A172 (cell line): ENCODE measurements around the gene TAGLN. TPM values are rescaled to one million over a fixed set of nuclear protein-coding genes. Genes with fewer than 3 reads are reported as not detected.

ENCODE experiments used
- DNase-seq: peaks from one replicate; pipeline ENCODE4 v3.0.0-alpha.2; 2015; ENCODE audit warnings: low spot score
- total RNA-seq: library from RNA; depleted of rRNA; stranded (reverse); fragments of >200 nt; shearing (Covaris generic); gene quantifications from 2 replicates; pipeline ENCODE4 v1.2.3, GENCODE V29; 2014

TAGLN gene
- total RNA-seq, 1 experiment from 2014 or later: 48.3 TPM

DNA sequence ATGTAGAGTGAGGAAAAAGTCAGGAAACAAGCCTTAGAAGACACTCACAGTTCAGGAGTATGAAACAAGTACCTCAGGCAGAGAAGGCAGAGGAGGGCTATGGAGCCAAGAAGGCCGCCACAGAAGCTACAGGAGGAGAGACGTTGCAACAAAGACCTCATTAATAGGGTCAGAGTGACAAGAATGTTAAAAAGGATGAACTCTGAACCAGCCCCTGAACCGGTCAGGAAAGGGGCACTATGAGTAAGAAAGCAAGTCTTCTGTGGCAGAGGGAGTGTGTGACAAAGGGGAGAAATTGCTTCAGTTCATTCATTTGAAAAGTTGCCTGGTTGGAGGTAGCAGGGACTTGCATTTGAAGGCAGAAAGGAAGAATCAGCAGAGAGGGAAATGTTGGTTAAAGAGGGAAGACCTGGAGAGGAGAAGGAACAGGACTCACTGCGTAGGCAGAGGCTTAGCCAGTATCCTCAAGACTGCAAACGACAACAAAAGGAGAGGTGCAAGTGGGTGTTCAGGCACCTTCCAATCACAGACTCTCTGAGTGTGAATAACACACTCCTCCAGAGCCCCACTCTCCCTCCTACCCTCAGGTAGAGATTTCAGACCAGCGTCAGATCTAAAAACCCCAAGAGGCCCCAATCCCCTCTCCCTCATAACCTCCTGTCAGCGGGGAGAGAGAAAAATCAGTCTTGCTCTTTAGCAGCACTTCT, 15.4 kb downstream of the TAGLN start:
- no peak for DNase-seq

DNA sequence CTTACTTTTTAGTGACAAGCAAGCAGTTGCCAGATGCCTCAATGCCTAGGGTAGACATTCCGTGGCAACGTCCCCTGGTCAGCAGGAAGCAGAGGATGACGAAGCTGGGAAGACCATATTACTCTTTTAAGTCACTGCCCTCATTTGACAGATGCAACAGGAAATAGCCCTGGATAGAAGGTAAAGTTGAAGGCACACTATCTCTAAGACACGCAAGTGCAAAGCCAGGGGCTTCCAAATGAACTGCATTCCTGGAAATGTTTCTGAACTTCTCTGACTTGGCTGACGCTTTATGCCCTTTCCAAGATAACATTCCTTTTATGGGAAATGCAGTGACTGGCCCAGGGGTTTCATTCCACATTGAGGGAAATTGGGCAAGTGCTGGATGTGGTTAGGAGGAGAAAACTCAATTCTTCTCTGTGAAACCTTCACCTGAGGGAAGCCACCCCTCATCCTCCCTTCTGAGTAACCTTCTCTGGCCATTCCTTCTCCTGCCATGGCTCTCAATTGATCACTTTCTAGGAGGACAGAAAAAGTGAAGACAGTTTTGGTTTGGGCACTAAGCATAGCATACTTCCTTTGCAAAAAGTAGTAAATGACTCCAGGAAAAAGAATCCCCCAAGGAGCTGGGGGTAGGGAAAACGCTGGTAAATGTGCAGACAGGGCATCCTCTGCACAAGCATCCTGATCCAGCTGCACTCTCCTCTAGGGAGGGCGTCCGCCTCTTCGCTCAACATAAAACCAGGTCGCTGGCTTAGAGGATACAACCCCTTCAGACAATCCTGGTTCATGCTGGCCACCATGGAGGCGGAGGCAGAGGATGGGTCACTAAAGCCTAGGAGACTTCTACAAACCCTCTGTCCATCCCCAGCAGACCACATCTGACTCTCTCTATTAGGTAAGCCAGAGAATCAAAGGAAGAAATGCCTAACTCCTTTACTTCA, 18.2 kb downstream of the TAGLN start:
- DNase-seq: peak; percentile 12

DNA sequence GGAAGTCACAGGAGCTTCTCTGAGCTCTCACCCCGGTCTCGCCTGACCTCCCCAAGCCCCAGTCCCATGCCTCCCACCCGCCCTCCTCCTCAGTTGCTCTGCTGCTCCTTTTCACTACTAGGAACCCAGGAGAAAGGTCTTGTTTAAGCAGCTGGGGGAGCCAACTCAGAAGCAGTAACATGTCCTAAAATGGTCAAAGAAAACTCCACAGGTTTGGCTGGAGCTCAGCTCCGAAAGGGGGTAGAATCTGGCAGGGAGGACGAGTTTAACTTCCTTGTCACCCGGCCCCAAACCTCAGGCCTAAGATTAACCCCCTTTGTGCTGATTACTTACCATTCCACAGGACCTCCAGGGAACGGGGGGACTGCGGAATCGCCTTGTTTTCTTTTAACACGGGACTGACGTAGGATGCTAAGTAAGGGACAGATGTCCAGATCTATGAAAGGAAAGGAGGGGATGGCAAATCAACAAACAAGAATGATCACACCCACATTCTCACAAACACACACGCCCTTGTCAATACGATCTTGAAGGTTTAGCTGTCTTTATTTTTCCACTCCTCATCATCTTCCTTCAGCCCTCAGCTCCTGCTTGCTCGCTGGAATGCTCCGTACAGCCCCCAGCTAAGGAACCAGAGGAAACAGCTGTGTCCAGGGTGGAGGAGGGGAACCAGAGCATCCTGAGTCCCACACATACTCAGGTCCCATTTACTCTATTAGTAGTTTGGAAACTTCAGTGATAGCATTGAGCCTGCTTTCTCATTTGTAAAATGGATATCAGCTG, 19.2 kb downstream of the TAGLN start:
- DNase-seq: no peak

DNA sequence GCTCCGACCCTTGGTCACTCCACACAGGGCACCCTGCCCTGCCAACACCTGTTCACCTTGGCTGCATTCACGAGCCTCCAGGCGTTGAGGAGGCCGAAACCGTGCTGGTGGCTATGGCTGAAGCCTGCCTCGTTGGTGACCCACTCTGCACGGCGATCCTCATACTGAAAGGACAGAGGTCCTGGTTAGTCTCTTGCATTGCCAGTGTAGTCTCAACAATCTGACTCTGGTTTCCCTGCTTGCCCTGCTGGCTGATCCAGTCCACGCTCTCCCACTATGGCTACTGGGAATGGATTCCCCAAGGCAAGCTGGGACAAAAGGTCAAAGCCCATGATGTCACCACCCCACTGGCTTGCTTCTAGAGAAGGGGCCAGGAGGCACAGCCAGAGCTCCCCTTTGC, 19.8 kb downstream of the TAGLN start:
- no peak for DNase-seq

DNA sequence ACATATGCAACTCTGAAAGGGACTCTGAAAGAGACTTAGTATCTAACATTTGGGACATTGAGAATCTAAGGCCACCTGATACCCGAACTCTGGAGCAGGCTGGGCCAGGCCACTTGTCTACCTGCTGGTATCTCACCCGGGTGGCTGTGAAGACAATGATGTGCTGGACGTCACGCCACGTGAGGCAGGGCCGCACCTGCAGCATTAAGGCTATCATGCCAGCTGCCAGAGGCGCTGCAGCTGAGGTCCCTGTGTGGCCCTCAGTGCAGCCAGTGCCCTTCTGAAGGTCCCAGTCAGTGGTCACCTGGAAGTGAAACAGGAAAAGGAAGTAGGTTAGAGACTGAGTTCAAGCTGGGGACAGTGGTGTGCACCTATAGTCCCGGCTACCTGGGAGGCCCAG, 20.3 kb downstream of the TAGLN start:
- no peak for DNase-seq

DNA sequence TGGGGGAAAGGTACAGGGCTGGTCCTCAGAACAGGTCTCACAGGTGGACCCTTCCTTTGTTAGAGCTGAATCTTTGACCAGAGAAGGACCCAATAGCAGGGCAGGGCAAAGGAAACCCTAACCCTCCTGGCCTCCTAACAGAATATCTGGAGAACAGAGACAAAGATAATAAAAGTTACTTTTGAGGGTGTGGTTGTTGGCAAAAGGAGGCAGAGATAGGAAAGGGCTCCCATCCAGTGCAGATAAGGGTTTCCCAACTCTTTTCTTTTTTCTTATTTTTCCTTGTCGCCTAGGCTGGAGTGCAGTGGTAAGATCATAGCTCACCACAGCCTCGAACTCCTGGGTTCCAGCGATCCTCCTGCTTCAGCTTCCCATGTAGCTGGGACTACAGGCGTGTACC, 20.8 kb downstream of the TAGLN start:
- no peak for DNase-seq

DNA sequence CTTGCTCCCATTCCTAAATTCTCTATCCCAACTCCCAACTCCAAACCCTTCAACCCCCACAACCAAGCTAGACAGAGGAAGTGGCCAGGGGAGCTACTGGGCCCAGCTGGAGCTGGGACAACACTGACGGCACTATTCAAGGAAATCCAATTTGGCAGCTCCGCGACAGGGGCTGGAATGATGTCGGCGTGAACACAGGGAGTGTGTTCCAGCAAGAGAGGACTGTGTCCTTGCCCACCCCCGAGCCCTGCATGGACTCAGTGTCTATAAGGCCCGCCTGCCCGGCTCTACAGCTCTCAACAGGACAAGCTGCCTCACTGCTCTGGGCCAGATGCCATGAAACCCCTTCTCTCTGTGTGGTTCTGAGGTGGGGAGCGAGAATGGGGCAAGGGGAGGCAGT, 21.4 kb downstream of the TAGLN start:
- DNase-seq: no peak

DNA sequence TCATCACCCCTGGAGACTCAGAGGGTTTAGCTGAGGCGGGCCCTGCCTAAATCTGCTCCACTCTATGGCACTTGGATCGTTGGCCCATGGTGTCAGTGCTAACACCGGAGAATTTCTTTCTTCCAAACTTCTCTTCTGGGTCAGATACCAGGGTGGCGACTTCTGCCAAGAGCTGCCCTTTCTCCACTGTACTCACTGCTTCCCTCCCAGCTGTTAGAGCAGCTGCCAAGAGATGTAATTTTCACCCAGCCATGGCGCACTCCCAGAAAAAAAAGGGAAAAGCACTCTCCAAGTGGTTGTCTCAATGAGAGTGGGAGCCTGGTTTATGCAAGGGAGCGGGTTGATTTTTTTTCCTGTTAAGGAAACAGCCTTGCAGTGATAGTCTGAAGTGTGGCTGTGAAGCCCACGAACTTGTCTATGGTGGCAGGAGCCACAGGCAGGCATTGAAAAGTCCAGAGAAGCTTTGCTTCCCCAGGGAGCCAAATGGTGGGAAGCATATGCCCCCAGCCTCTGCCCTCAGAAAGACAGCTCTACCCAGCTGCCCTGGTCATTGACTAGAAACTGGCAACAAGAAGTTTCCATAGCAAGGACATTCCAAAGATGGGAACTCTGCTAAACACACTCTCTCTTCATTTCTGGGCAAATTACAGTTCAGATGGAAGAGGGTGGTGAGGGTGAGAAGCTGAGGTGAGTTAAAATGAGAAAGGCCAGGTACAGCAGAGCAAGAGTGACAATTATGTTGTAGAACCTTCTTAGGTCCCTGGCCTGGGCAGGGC, 22.0 kb downstream of the TAGLN start:
- DNase-seq: no peak

DNA sequence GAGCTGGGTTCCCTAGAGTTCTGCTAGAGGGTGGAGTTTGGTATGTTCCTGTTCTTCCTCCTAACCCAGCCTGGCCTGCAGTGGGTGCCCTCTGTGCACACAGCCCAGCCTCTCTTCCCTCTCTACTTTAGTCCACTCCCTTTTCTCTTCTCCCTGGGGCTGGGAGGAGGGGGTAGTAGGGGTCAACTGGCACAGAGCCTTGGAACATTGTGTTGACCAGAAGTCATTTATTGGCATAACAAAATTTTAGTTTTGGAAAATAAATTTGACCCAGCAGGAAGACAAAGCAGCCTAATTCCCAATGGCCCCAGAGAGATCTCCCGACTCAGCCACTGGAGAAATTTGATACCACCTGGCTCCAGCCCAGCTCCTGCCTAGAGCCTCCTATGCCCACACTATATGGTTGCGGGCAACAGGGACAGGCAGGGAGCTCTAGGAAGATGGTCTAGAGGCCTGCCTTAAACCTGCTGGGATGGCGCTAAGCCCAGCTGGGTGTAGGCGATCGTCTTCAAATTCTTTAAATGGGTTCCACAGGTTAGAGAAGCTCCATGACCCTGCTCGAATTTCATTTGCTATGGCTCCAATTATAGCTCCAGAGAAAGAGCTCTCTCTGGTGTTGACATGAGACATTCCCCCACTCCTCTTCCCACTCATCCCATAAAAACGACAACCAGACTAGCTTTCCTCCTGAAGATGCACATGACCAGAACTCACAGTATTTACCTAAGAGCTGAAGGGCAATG, 22.8 kb downstream of the TAGLN start:
- DNase-seq: peak; percentile 11

DNA sequence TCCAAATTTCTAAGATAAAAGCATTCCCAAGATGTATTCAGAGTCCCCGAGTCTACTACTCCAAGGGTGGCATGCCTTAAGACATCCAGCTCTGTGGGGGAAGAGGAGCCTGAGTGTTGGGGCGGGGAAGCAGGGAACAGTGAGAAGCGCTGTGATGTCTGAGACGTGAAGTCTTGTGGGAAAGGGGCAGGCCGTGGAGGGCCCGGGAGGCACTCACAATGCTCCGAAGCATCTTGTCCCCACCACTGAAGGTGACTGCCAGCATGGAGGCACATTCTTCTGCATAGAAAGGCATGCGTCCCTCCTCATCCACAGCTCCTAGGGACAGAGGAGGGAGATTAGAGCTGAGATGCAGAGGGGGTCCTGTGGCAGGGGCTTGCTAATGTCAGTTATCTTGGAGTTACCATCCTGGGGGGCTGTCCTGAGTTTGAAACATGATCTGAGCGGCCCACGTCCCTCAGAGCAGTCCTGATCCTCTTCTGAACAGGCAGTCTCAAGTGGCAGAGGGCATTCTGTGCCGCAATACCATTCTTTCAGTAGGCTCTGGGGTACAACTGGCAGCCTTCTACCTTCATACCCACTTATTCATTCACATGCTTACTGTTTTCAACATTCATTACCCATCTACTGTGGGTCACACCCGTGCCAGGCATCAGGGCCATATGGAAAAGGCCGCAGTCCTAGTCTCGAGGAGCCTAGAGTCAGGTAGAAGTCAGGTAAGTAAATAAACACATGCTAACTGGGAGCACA, 24.0 kb downstream of the TAGLN start:
- DNase-seq: no peak

DNA sequence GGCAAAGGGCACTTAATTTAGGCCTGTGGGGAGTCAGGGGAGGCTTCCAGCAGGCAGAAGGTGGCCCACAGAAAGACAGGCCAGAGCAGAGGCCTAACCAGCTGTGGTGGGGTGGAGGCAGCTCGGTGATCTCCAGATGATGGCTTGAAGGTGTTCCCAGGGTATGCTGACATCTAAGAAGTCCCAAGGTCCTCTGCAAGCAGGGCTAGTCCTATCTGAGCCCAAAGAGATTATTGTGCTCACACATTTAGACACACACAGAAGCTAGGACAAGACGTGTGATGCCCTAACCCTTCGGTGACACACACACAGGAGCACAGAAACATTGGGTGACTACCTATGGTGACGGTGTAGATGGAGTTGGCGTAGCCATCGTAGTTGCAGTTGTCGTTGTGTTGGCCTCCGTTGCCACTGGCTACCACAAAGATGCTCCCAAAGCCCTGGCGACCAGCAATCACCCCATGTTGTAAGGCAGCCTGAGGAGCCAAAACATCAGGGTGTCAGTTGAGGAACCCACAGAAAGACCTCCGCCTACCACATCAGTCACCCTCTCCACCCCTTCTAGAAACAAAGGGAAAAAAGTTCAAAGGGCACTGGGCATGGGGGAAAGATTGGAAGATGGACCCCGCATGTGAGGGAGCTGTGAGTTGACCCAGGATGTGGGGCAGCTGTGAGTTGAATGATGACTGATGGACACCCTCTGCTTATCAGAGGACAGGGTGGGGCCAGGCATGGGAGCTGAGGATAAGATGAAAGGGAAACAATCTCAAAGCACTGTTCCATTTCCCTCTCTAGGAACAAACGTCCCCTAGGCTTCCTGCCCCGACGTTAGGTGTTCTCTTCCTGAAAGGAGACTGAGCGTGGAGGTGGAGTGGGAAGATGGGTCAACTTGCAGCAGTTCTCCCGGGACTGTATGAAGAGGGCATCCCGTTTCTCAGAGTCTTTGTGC, 24.8 kb downstream of the TAGLN start:
- no peak for DNase-seq

DNA sequence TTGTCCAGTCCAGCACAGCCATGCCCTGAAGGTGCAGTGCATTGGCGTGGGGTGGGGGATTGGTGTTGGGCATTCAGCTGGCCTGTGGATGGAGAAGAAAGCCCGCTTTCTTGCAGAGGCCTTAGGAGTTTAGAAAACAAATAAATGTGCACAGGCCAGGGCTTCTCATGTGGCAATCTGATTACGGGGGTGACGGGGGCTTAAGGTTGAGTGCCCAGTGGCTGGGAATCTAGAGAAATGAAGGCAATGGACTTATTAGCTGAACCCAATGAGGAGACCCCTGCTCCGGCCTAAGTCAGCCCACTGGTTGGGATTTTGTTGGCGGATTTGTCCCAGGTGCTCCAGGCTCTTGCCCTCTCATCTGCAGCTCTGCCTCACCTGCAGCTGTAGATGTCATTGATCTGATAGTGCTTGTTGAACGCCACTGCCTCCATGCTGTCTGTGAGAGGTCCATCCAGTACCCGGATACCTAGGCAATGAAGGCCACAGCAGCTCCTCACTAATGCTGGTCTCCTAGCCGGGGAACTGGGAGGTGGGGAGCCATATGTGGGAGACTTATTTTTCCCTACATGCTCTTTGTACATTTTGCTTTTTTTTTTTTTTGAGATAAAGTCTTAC, 26.5 kb downstream of the TAGLN start:
- DNase-seq: no peak

DNA sequence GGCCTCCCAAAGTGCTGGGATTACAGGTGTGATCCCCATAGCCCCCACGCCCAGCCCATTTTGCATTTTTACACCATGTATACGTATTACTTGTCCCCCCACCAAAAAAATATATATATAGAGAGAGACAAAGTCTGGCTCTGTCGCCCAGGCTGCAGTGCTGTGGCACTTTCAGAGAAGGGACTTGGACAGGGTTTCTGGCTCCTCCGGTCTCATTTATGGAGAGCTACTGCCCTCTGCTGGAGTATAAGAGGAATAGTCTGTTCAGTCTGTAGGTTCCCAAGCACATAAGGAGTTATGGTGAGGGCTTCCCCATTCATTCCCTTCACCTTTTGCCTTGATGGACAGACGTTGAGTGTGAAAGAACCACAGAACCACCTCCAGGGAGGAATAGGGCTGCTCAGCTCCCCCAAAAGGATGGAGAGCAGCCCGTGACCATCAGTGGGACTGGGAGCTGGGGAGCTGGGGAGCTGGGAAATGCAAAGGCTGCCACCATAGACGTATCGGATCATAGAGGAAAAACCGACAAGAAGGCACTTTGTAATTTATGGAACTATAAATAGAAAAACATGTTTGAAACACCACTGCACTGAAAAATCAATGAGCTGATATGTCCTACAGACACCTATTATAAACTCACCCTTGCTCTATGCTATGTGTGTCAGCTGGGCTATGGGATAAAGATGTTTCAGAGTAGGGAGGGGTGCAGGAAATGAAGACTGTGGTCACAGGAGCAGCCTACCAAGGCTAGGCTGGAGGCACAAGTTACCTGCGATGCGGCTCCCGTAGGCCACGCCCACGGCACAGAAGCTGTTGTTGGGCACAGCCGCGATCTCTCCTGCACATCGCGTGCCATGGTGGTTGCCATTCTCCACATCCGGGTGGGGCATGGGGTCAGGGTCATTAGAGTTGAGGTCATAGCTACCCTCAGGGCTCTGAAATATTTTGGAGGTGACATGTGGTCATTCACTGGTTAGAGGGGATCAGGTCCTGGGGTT, 27.5 kb downstream of the TAGLN start:
- peak; percentile 54 for DNase-seq

DNA sequence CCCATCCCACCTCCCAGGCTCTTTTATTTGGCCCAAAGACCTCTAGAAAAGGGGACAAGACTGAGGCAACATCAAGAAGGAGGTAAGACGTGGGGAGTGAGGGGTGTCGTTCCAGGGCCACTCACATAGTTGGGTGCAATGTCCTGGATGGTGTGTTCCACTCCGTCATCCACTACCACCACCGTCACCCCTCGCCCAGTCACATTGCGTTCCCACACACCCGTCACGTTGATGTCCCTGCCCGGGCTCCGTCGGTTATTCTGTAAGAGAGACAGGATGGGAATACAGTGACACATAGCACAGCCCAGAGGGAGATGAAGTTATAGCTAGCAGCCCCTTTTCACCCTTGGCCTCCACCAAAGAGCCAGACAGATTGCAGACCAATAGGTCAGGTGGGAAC, 28.9 kb downstream of the TAGLN start:
- no peak for DNase-seq

DNA sequence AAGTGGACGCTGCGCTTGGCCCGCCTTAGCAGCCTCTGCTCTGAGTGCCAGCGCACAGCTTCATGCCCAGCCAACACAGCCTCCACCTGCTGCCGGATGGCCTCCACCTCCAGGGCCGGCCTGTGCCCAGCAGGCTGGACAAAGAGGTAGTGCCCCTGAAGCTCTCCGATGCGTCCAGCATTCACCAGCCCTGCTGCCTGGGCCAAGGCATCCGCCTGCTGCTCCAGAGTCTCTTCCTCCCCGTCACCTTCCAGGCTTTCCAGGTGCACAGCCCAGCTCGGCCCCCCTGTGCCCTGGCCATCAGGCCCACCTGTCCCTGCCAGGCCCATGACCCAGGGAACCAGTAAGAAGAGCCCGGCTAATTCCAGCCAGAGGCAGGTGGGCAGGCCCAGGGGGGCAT, 30.2 kb downstream of the TAGLN start:
- DNase-seq: no peak

DNA sequence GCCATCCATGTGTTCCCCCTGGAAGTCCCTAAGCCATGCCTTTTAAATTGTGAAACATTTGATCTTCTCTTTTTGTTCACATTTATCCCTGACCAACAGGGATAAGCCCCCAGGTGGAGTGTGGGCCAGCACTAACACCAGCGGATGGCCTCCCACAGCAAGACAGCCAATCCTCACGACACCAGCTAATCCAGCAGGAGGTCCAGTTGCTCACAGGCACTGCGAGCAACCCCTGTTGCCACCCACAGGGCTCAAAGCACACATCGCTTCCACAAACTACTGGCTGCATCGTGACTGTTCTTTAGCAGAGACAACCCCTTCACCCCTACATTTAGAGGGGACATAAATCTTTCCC, 30.7 kb downstream of the TAGLN start:
- DNase-seq: no peak

DNA sequence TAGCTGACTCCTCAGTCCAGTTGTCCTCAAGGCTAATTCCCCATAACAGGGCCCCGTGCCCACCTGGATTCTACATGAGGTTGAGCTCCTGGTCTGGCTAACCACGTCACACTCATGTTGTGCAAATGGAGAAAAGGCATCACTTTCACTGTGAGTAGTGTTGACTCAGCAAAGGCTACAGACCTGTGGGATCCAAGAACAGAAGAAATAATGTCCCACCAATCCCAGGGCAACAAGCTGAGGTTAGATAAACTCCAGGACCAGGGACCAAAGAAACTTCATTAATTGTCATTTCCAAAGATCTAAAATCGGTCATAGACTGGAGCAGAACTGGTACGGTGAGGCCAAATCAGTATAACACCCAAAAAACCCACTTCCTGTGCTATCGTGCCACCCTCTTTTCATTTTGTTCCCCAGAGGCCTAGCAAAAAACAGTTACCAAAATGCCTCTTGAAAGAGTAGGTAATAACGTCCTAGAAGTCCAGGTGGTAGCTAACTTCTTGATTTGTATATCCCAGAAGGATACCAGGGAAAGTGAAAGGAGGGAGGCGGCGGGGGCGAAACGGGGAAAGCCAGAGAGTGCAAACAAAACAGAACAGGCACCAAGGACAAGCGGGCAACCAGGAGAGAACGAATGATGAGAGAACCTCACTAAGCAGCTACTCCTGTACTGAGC, 31.3 kb downstream of the TAGLN start:
- no peak for DNase-seq
